Loucy (cell line): Measurements from ENCODE around the gene MTPN.

Experiments used
- H2AFZ ChIP-seq: fragments of 200-600 bp; sonication (generic); 2 replicates; pipeline ENCODE4 v1.6.0; 2016; ENCODE audit warnings: antibody characterized with exemption, mild to moderate bottlenecking, low read length, moderate library complexity
- H3F3A ChIP-seq: fragments of 200-600 bp; 2 replicates; pipeline ENCODE4 v1.6.0; 2016; ENCODE audit warnings: antibody characterized with exemption, low read depth, mild to moderate bottlenecking
- H3K27me3 ChIP-seq: fragments of 200-600 bp; sonication (generic); 2 replicates; pipeline ENCODE4 v1.6.1; 2014; ENCODE audit warnings: low read length, mild to moderate bottlenecking; ENCODE audit not compliant: insufficient read depth, poor library complexity, severe bottlenecking
- H3K36me3 ChIP-seq: fragments of 200-600 bp; sonication (generic); 2 replicates; pipeline ENCODE4 v1.6.1; 2016; ENCODE audit warnings: low read length; ENCODE audit not compliant: insufficient read depth
- H3K4me1 ChIP-seq: fragments of 200-600 bp; sonication (generic); 2 replicates; pipeline ENCODE4 v1.5.1; 2014; ENCODE audit warnings: low read length, mild to moderate bottlenecking; ENCODE audit not compliant: insufficient read depth, poor library complexity, severe bottlenecking
- H3K4me2 ChIP-seq: fragments of 200-600 bp; sonication (generic); 2 replicates; pipeline ENCODE4 v1.6.0; 2014; ENCODE audit warnings: antibody characterized with exemption, low read length, low read depth, mild to moderate bottlenecking; ENCODE audit not compliant: poor library complexity, severe bottlenecking
- H3K4me3 ChIP-seq: fragments of 200-600 bp; sonication (generic); 2 replicates; pipeline ENCODE4 v1.5.1; 2014; ENCODE audit warnings: low read length, mild to moderate bottlenecking, mixed read lengths; ENCODE audit not compliant: poor library complexity, severe bottlenecking
- H3K79me2 ChIP-seq: fragments of 200-600 bp; sonication (generic); 2 replicates; pipeline ENCODE4 v1.6.1; 2014; ENCODE audit warnings: low read length; ENCODE audit not compliant: insufficient read depth
- H3K9ac ChIP-seq: fragments of 200-600 bp; sonication (generic); 2 replicates; pipeline ENCODE4 v1.6.0; 2014; ENCODE audit warnings: mild to moderate bottlenecking, low read depth, low read length, moderate library complexity; ENCODE audit not compliant: poor library complexity, severe bottlenecking
- H3K9me2 ChIP-seq: fragments of 200-600 bp; sonication (generic); replicated peaks from 2 replicates; pipeline ENCODE4 v1.6.1; 2016; ENCODE audit warnings: low read depth, low read length, mixed read lengths
- H3K9me3 ChIP-seq: fragments of 200-600 bp; sonication (generic); 2 replicates; pipeline ENCODE4 v1.6.1; 2014; ENCODE audit warnings: mild to moderate bottlenecking, antibody characterized with exemption, low read length, low read depth; ENCODE audit not compliant: insufficient read depth
- H4K20me1 ChIP-seq: fragments of 200-600 bp; sonication (generic); 2 replicates; pipeline ENCODE4 v1.6.0; 2014; ENCODE audit warnings: antibody characterized with exemption, low read length, mild to moderate bottlenecking; ENCODE audit not compliant: insufficient read depth, poor library complexity, severe bottlenecking
- EZH2phosphoT487 ChIP-seq: fragments of 200-600 bp; IDR thresholded peaks from 2 replicates; pipeline ENCODE4 v1.6.1; 2018; ENCODE audit warnings: antibody characterized with exemption, mild to moderate bottlenecking, moderate library complexity, borderline replicate concordance
- TF ChIP-seq, protein P1 (sequence below): fragments of 200-600 bp; sonication (generic); conservative IDR thresholded peaks from 2 replicates; pipeline ENCODE4 v1.5.1; 2014; ENCODE audit warnings: mild to moderate bottlenecking, antibody characterized with exemption, low read length

MTPN gene

DNA sequence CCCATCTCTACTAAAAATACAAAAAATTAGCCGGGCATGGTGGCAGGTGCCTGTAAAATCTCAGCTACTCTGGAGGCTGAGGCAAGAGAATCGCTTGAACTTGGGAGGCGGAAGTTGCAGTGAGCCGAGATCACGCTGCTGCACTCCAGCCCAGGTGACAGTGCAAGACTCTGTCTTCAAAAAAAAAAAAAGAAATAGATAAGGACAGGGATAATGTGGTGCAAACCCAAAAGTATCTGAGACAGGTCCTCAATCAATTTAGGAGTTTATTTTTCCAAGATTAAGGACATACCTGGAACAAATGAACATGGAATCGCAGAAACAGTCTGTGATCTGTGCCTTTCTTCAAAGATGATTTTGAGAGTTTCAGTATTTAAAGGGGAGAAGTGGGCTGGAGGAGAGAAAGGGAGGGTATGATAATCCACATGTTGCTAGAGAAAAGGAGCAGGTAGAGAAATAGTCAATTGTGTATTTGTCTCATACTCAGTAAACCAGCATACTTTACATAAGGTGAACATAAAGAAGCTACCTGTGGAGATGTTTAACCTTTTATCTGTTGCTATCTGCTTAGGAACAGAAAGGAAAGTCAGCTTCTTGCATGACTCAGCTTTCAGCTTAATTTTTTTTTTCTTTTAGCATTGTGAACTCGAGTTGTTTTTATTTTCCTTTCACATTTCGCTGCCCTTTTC lies 4.9 kb upstream of the MTPN start:
- H3K27me3 ChIP-seq = peaks cover 6% of the 10 kb centered on the region
- H3K4me3 ChIP-seq = no peak overlapping the region
- H2AFZ ChIP-seq = no peak overlapping the region
- H3K9me2 ChIP-seq = no peaks in the 10 kb centered on the region
- H3K9ac ChIP-seq = no peak overlapping the region
- H3K79me2 ChIP-seq = peaks cover under 1% of the 10 kb centered on the region
- no peaks in the 10 kb centered on the region for H3K9me3 ChIP-seq
- TF ChIP-seq EZH2phosphoT487 = no peak
- TF ChIP-seq, protein P1, sequence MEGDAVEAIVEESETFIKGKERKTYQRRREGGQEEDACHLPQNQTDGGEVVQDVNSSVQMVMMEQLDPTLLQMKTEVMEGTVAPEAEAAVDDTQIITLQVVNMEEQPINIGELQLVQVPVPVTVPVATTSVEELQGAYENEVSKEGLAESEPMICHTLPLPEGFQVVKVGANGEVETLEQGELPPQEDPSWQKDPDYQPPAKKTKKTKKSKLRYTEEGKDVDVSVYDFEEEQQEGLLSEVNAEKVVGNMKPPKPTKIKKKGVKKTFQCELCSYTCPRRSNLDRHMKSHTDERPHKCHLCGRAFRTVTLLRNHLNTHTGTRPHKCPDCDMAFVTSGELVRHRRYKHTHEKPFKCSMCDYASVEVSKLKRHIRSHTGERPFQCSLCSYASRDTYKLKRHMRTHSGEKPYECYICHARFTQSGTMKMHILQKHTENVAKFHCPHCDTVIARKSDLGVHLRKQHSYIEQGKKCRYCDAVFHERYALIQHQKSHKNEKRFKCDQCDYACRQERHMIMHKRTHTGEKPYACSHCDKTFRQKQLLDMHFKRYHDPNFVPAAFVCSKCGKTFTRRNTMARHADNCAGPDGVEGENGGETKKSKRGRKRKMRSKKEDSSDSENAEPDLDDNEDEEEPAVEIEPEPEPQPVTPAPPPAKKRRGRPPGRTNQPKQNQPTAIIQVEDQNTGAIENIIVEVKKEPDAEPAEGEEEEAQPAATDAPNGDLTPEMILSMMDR = no peak
- no peaks in the 10 kb centered on the region for H4K20me1 ChIP-seq
- no peaks in the 10 kb centered on the region for H3F3A ChIP-seq
- H3K4me2 ChIP-seq = no peak overlapping the region
- peaks cover 17% of the 10 kb centered on the region for H3K4me1 ChIP-seq
- no peaks in the 10 kb centered on the region for H3K36me3 ChIP-seq

DNA sequence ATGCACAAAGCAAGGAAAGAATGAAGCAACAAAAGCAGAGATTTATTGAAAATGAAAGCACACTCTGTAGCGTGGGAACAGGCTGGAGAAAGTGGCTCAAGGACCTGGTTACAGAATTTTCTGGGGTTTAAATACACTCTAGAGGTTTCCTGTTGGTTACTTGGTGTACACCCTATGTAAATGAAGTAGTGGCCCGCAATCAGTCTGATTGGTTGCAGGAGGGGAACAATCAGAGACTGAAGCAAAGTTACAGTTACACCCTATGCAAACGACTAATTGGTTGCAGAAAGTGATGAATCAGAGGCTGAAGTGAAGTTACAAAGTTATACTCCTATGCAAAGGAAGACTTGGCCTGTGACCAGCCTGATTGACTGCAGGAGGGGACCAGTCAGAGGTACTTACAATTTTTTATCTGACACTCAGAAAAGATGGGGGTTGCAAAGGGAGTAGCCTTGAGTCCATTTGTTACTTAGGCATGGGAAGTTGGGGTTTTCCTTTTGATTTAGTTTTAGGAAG lies 3.6 kb upstream of the MTPN start:
- no peak for TF ChIP-seq EZH2phosphoT487
- TF ChIP-seq, protein P1 = no peak
- no peak overlapping the region for H2AFZ ChIP-seq

DNA sequence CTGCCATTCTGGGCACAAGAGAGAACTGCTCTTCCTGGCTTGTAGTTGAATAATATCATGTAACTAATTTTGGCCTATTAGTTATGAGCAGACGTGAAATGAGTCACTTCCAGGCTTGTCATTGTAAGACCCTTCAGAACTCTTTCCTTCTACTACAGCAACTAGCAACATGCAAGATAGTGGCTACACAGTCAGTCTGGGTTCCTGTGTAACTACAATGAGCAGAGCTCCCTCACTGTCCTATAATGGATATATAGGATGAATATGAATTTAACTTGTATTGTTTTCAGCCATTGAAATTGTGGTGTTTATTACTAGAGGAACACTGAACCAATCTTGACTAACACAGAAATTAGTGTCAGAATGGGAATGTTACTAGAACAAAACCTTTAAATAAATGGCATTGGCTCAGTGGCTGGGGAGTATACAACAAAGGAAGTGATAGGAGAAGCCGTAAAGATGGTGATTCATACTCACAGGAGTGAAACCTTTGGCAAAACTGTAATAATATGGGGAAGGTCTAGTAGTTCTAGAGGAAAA lies 2.9 kb upstream of the MTPN start:
- Histone ChIP-seq H3K4me3 (peak overlapping the region; percentile 20), H3K4me2 (peak overlapping the region; percentile 14)

More for the DNA sequence above, 3.6 kb upstream of the MTPN start:
- peaks cover 14% of the 10 kb centered on the region for H3K79me2 ChIP-seq
- peak overlapping the region; percentile 20 for H3K4me3 ChIP-seq
- no peak overlapping the region for H3K9ac ChIP-seq
- H3K27me3 ChIP-seq = peaks cover 6% of the 10 kb centered on the region
- H3K9me2 ChIP-seq = no peaks in the 10 kb centered on the region
- H4K20me1 ChIP-seq = peaks cover 13% of the 10 kb centered on the region
- H3F3A ChIP-seq = no peaks in the 10 kb centered on the region
- no peaks in the 10 kb centered on the region for H3K36me3 ChIP-seq
- H3K4me2 ChIP-seq = peak overlapping the region; percentile 14
- H3K4me1 ChIP-seq = peaks cover 26% of the 10 kb centered on the region
- no peaks in the 10 kb centered on the region for H3K9me3 ChIP-seq

More for the DNA sequence above, 2.9 kb upstream of the MTPN start:
- no peaks in the 10 kb centered on the region for H3F3A ChIP-seq
- no peaks in the 10 kb centered on the region for H3K9me3 ChIP-seq
- peaks cover 20% of the 10 kb centered on the region for H4K20me1 ChIP-seq
- no peaks in the 10 kb centered on the region for H3K9me2 ChIP-seq
- H3K4me1 ChIP-seq = peaks cover 32% of the 10 kb centered on the region
- no peaks in the 10 kb centered on the region for H3K36me3 ChIP-seq
- peaks cover 21% of the 10 kb centered on the region for H3K79me2 ChIP-seq
- no peak for TF ChIP-seq EZH2phosphoT487
- no peak overlapping the region for H2AFZ ChIP-seq
- H3K9ac ChIP-seq = no peak overlapping the region
- peaks cover 6% of the 10 kb centered on the region for H3K27me3 ChIP-seq
